Amniotic epithelial cell (primary cell): Measurements from ENCODE around the gene SNX30.

Experiments
- DNase-seq: peaks from one replicate; pipeline ENCODE4 v3.0.0-alpha.2; 2010; ENCODE audit warnings: low read depth

The SNX30 gene

GRCh38 chr9:112783551-112783954, 33.0 kb downstream of the SNX30 start:
- no peak for DNase-seq

GRCh38 chr9:112784020-112784785, 33.6 kb downstream of the SNX30 start:
- DNase-seq: peak; percentile 60

GRCh38 chr9:112785986-112786385, 35.4 kb downstream of the SNX30 start:
- DNase-seq: no peak

- DNase-seq: no peak
Measured at GRCh38 chr9:112786829-112787520, 36.4 kb downstream of the SNX30 start.

- DNase-seq: no peak
Measured at GRCh38 chr9:112787978-112788377, 37.4 kb downstream of the SNX30 start.

GRCh38 chr9:112789473-112789872, 38.9 kb downstream of the SNX30 start:
- DNase-seq: peak; percentile 78

GRCh38 chr9:112789891-112790774, 39.6 kb downstream of the SNX30 start:
- DNase-seq: peak; percentile 7

- no peak for DNase-seq
Measured at GRCh38 chr9:112792670-112793069, 42.1 kb downstream of the SNX30 start.

- peak; percentile 51 for DNase-seq
Measured at GRCh38 chr9:112793213-112793810, 42.8 kb downstream of the SNX30 start.

GRCh38 chr9:112794731-112795130, 44.2 kb downstream of the SNX30 start:
- DNase-seq: no peak

- no peak for DNase-seq
Measured at GRCh38 chr9:112795921-112796320, 45.4 kb downstream of the SNX30 start.

- no peak for DNase-seq
Measured at GRCh38 chr9:112796485-112796884, 45.9 kb downstream of the SNX30 start.

GRCh38 chr9:112809351-112809848, 58.8 kb downstream of the SNX30 start:
- no peak for DNase-seq

- DNase-seq: no peak
Measured at GRCh38 chr9:112809906-112810305, 59.3 kb downstream of the SNX30 start.

GRCh38 chr9:112810696-112811490, 60.3 kb downstream of the SNX30 start:
- no peak for DNase-seq

- no peak for DNase-seq
Measured at GRCh38 chr9:112811518-112811917, 61.0 kb downstream of the SNX30 start.

- DNase-seq: no peak
Measured at GRCh38 chr9:112815868-112816267, 65.3 kb downstream of the SNX30 start.

GRCh38 chr9:112817860-112818203, 67.3 kb downstream of the SNX30 start:
- no peak for DNase-seq

GRCh38 chr9:112819635-112820496, 69.3 kb downstream of the SNX30 start:
- peak; percentile 82 for DNase-seq

- DNase-seq: no peak
Measured at GRCh38 chr9:112820881-112821280, 70.3 kb downstream of the SNX30 start.
